Effector memory CD4-positive, alpha-beta T cell (primary cell): ENCODE results near the gene TBC1D4.
"Not testable (repeated sequence)": the region's sequence is repeated elsewhere in the genome, so short reads cannot be mapped to it uniquely, and the experiment has no call there.

Experiments
- DNase-seq, 3 donors: peaks; one replicate each; pipeline ENCODE4 v3.0.0-alpha.2; 2020
- H3K27ac ChIP-seq: 2 replicates; pipeline ENCODE4 v1.7.0; 2013; ENCODE audit warnings: mild to moderate bottlenecking, low read length, moderate library complexity; ENCODE audit not compliant: insufficient read depth, poor library complexity, severe bottlenecking
- H3K27me3 ChIP-seq: replicated peaks from 2 replicates; pipeline ENCODE4 v1.7.0; 2013; ENCODE audit warnings: mild to moderate bottlenecking, low read length; ENCODE audit not compliant: insufficient read depth, control insufficient read depth, poor library complexity, severe bottlenecking
- H3K36me3 ChIP-seq: 2 replicates; pipeline ENCODE4 v1.7.0; 2013; ENCODE audit warnings: mild to moderate bottlenecking, low read length, moderate library complexity; ENCODE audit not compliant: control insufficient read depth, insufficient read depth
- H3K4me1 ChIP-seq: 2 replicates; pipeline ENCODE4 v1.7.0; 2013; ENCODE audit warnings: low read length, mild to moderate bottlenecking; ENCODE audit not compliant: control insufficient read depth, insufficient read depth, poor library complexity, severe bottlenecking
- H3K4me3 ChIP-seq: 2 replicates; pipeline ENCODE4 v1.7.0; 2013; ENCODE audit warnings: low read length, low read depth, mild to moderate bottlenecking; ENCODE audit not compliant: insufficient read depth, poor library complexity, severe bottlenecking
- H3K9me3 ChIP-seq: 2 replicates; pipeline ENCODE4 v1.7.0; 2013; ENCODE audit warnings: mild to moderate bottlenecking, low read length, moderate library complexity; ENCODE audit not compliant: control insufficient read depth

Gene TBC1D4

GRCh38 chr13:75316427-75316826 is 165.5 kb downstream of the TBC1D4 start:
- H3K27ac ChIP-seq, result no peak overlapping the region
- peaks cover 12% of the 10 kb centered on the region for H3K4me1 ChIP-seq
- H3K27me3 ChIP-seq, result no peaks in the 10 kb centered on the region
- no peaks in the 10 kb centered on the region for H3K9me3 ChIP-seq
- no peak for DNase-seq
- no peaks in the 10 kb centered on the region for H3K36me3 ChIP-seq
- H3K4me3 ChIP-seq, result no peak overlapping the region

GRCh38 chr13:75312884-75313520 is 169.0 kb downstream of the TBC1D4 start:
- peaks cover 9% of the 10 kb centered on the region for H3K4me1 ChIP-seq
- H3K27me3 ChIP-seq, result no peaks in the 10 kb centered on the region
- DNase-seq, result peak in 2 of 3 donors; percentile 2 to 17
- H3K4me3 ChIP-seq, result no peak overlapping the region
- H3K27ac ChIP-seq, result no peak overlapping the region
- H3K36me3 ChIP-seq, result peaks cover 16% of the 10 kb centered on the region
- no peaks in the 10 kb centered on the region for H3K9me3 ChIP-seq

GRCh38 chr13:75309981-75310580 is 171.9 kb downstream of the TBC1D4 start:
- Histone ChIP-seq H3K4me3 (no peak overlapping the region), H3K27me3 (no peaks in the 10 kb centered on the region), H3K4me1 (peaks cover 6% of the 10 kb centered on the region), H3K9me3 (no peaks in the 10 kb centered on the region), H3K27ac (no peak overlapping the region), H3K36me3 (peaks cover 26% of the 10 kb centered on the region)
- DNase-seq, result no peak

- Histone ChIP-seq H3K36me3 (peaks cover 32% of the 10 kb centered on the region), H3K4me1 (peaks cover 6% of the 10 kb centered on the region), H3K27me3 (no peaks in the 10 kb centered on the region), H3K4me3 (no peak overlapping the region), H3K9me3 (no peaks in the 10 kb centered on the region), H3K27ac (no peak overlapping the region)
- DNase-seq, result no peak
Measured at GRCh38 chr13:75308222-75308621, 173.7 kb downstream of the TBC1D4 start.

GRCh38 chr13:75307370-75307949 is 174.5 kb downstream of the TBC1D4 start:
- H3K27ac ChIP-seq, result no peak overlapping the region
- peaks cover 32% of the 10 kb centered on the region for H3K36me3 ChIP-seq
- no peaks in the 10 kb centered on the region for H3K27me3 ChIP-seq
- H3K9me3 ChIP-seq, result no peaks in the 10 kb centered on the region
- no peaks in the 10 kb centered on the region for H3K4me1 ChIP-seq
- DNase-seq, result no peak
- H3K4me3 ChIP-seq, result no peak overlapping the region

- H3K9me3 ChIP-seq, H3K4me3 ChIP-seq, H3K27me3 ChIP-seq, DNase-seq, H3K27ac ChIP-seq, H3K4me1 ChIP-seq: not testable (repeated sequence)
- peaks cover 33% of the 10 kb centered on the region for H3K36me3 ChIP-seq
Measured at GRCh38 chr13:75306967-75307366, 175.0 kb downstream of the TBC1D4 start.

- peaks cover 36% of the 10 kb centered on the region for H3K36me3 ChIP-seq
- H3K27ac ChIP-seq, result no peak overlapping the region
- H3K4me1 ChIP-seq, result no peaks in the 10 kb centered on the region
- no peak for DNase-seq
- H3K4me3 ChIP-seq, result no peak overlapping the region
- H3K9me3 ChIP-seq, result no peaks in the 10 kb centered on the region
- no peaks in the 10 kb centered on the region for H3K27me3 ChIP-seq
Measured at GRCh38 chr13:75305059-75305458, 176.9 kb downstream of the TBC1D4 start.

- H3K36me3 ChIP-seq, result peaks cover 23% of the 10 kb centered on the region
Measured at GRCh38 chr13:75303263-75303662, 178.7 kb downstream of the TBC1D4 start.

GRCh38 chr13:75302071-75302698 is 179.8 kb downstream of the TBC1D4 start:
- Histone ChIP-seq H3K36me3 (peaks cover 20% of the 10 kb centered on the region), H3K27me3 (no peaks in the 10 kb centered on the region), H3K27ac (no peak overlapping the region), H3K4me1 (no peaks in the 10 kb centered on the region), H3K9me3 (no peaks in the 10 kb centered on the region), H3K4me3 (no peak overlapping the region)
- DNase-seq, result no peak

More at GRCh38 chr13:75303263-75303662, 178.7 kb downstream of the TBC1D4 start:
- H3K4me3 ChIP-seq, result no peak overlapping the region
- DNase-seq, result no peak
- no peaks in the 10 kb centered on the region for H3K9me3 ChIP-seq
- no peaks in the 10 kb centered on the region for H3K4me1 ChIP-seq
- no peaks in the 10 kb centered on the region for H3K27me3 ChIP-seq
- no peak overlapping the region for H3K27ac ChIP-seq
